ENCODE measurements around the gene TBC1D22A. TPM values are rescaled to one million over a fixed set of nuclear protein-coding genes. Genes with fewer than 3 reads are reported as not detected.

TBC1D22A gene
- total RNA-seq, 6 experiments from 2014 or later = 10.9 to 18.1 (median 14.0) TPM

- intact Hi-C loops (cut with DNase I) = no loop called here
- no peaks in the 10 kb centered on the region for H3K27me3 ChIP-seq
- H3K36me3 ChIP-seq = peaks cover 0 to 11% (median 2%) of the 10 kb centered on the region in 4 donors
- 66% methylated on average over 7 of the region's 10 CpGs for WGBS (ENCODE audit: insufficient coverage, low coverage, low lambda C conversion rate, missing lambda C conversion rate)
- DNase-seq (no peak), ATAC-seq (no peak)
- TF ChIP-seq POLR2A (IDR thresholded peaks at IDR 0.05) = no peak
- no peak for TF ChIP-seq CTCF (IDR thresholded peaks at IDR 0.05)
- H3K9me3 ChIP-seq = no peaks in the 10 kb centered on the region
- no peaks in the 10 kb centered on the region for H3K4me1 ChIP-seq
- no peak overlapping the region for H3K4me3 ChIP-seq
- no peak overlapping the region for H3K27ac ChIP-seq
Observed at GRCh38 chr22:46911346-46911745, 148.9 kb downstream of the TBC1D22A start.

- 93% methylated on average over 3 of the region's 3 CpGs for WGBS (ENCODE audit: insufficient coverage, low coverage, low lambda C conversion rate, missing lambda C conversion rate)
- no peak for ATAC-seq
Observed at GRCh38 chr22:46913351-46913750, 150.9 kb downstream of the TBC1D22A start.

GRCh38 chr22:46914481-46914880, 152.0 kb downstream of the TBC1D22A start:
- Histone ChIP-seq H3K9me3 (no peaks in the 10 kb centered on the region), H3K4me1 (no peaks in the 10 kb centered on the region), H3K4me3 (no peak overlapping the region), H3K36me3 (peaks cover 0 to 11% (median 2%) of the 10 kb centered on the region in 4 donors), H3K27ac (no peak overlapping the region), H3K27me3 (no peaks in the 10 kb centered on the region)
- no peak for ATAC-seq
- DNase-seq = no peak
- WGBS (ENCODE audit: insufficient coverage, low coverage, low lambda C conversion rate, missing lambda C conversion rate) = 80% methylated on average over 8 of the region's 10 CpGs
- TF ChIP-seq POLR2A (IDR thresholded peaks at IDR 0.05) (no peak), CTCF (IDR thresholded peaks at IDR 0.05) (no peak)
- intact Hi-C loops (cut with DNase I) = no loop called here

More at GRCh38 chr22:46913351-46913750, 150.9 kb downstream of the TBC1D22A start:
- intact Hi-C loops (cut with DNase I) = no loop called here
- no peak for TF ChIP-seq POLR2A (IDR thresholded peaks at IDR 0.05)
- TF ChIP-seq CTCF (IDR thresholded peaks at IDR 0.05) = no peak
- no peak overlapping the region for H3K27ac ChIP-seq
- no peaks in the 10 kb centered on the region for H3K9me3 ChIP-seq
- no peak for DNase-seq
- H3K27me3 ChIP-seq = no peaks in the 10 kb centered on the region
- no peaks in the 10 kb centered on the region for H3K4me1 ChIP-seq
- peaks cover 0 to 11% (median 2%) of the 10 kb centered on the region in 4 donors for H3K36me3 ChIP-seq
- no peak overlapping the region for H3K4me3 ChIP-seq

- intact Hi-C loops (cut with DNase I) = no loop called here
- TF ChIP-seq CTCF (IDR thresholded peaks at IDR 0.05) = no peak
- TF ChIP-seq POLR2A (IDR thresholded peaks at IDR 0.05) = no peak
- Histone ChIP-seq H3K9me3 (no peaks in the 10 kb centered on the region), H3K4me3 (no peak overlapping the region), H3K4me1 (no peaks in the 10 kb centered on the region), H3K36me3 (peaks cover 0 to 11% (median 2%) of the 10 kb centered on the region in 4 donors), H3K27me3 (no peaks in the 10 kb centered on the region), H3K27ac (no peak overlapping the region)
- ATAC-seq (no peak), DNase-seq (no peak)
- WGBS (ENCODE audit: insufficient coverage, low coverage, low lambda C conversion rate, missing lambda C conversion rate) = no CpG with 5 or more reads among the region's 21 CpGs
Observed at GRCh38 chr22:46914916-46915894, 152.8 kb downstream of the TBC1D22A start.

Measured in right lobe of liver (tissue), 6 donors.